CD1c-positive myeloid dendritic cell (primary cell): ENCODE data around the gene CABP4.
"Not testable (repeated sequence)": the region's sequence is repeated elsewhere in the genome, so short reads cannot be mapped to it uniquely, and the experiment has no call there.

Source experiments
- DNase-seq: peaks from one replicate; pipeline ENCODE4 v3.0.0-alpha.2; 2016; ENCODE audit errors: extremely low spot score

The CABP4 gene

DNA sequence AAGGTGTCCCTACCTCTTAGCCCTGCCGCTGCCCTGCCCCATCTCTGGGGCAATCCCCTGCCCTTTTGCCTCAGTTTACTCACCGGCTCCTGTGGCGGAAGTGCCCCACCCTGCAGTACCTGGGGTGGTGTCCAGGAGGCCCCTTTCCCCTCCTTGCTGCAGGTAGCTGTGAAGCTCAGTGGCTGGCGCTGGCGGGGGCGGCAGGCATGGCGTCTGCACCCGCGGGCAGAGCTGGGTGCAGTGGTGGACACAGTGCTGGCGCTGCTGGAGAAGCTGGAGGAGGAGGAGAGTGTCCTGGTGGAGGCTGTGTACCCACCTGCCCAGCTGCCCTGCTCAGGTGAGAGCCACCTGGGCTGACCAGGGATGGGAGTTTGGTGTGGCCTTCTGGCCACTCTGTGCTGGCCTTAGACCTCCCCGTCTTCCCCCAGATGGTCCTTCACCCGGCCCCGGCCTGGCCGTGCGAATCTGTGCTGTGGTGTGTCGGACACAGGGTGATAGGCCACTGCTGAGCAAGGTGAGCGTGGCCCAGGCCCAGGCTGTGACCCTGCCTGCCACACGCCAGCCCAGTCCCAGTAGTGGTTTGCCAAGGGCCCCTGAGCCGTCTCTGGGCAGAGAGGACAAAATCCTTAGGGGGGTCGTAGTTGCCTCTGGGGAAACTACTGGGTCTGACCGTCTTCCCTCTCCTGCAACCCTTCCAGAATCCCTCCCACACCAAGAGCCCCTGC is 35.7 kb upstream of the CABP4 start:
- DNase-seq = no peak

DNA sequence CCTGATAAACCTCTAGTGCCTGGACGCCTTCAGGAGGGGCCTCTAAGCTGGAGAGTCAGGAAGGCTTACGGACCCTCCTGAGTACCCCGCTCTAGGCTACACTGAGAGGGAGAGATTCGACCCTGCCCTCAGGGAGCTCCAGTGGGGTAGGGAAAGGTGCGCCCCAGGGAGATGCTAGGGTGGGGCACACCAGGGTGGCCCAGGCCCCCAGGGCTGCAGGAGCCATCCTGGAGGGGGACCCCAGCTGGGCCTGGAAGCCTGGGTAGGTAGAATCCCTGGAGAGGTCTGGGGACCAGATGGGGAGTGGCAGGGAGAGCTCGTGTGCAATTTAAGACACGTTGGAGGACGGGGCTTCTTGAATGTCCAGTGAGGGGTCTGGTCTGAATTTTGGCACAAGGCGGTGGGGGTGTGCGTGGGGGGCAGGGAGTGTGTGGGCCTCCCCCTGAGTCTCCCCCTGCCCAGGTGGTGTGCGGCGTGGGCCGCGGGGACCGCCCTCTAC is 35.0 kb upstream of the CABP4 start:
- no peak for DNase-seq

DNA sequence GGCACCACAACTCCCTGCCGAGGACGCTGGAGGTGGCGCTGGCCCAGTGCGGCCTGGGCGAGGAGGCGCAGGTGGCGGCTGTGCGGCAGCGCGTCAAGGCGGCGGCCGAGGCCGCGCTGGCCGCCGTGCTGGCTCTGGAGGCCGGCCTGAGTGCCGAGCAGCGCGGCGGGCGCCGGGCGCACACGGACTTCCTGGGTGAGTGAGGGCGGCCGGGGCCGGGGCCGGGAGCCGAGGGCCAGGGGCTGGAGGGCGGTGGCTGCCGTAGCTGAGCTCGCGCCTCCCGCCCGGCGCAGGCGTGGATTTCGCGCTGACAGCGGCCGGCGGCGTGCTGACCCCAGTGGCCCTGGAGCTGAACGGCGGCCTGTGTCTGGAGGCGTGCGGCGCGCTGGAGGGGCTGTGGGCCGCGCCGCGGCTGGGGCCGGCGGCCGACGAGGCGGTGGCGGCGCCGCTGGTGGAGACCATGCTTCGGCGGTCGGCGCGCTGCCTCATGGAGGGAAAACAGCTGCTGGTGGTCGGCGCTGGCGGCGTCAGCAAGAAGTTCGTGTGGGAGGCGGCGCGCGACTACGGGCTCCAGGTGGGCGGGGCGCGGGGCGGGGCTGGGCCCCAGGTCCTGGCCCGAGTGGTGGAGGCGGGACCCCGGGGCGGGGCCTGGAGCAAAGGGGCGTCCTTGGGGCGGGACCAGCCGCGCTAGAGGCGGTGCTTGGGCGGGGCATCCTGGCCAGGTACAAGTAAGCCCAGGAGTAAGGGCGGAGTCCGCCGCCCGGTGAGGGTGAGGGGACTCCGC is 34.3 kb upstream of the CABP4 start:
- DNase-seq = peak; percentile 96

DNA sequence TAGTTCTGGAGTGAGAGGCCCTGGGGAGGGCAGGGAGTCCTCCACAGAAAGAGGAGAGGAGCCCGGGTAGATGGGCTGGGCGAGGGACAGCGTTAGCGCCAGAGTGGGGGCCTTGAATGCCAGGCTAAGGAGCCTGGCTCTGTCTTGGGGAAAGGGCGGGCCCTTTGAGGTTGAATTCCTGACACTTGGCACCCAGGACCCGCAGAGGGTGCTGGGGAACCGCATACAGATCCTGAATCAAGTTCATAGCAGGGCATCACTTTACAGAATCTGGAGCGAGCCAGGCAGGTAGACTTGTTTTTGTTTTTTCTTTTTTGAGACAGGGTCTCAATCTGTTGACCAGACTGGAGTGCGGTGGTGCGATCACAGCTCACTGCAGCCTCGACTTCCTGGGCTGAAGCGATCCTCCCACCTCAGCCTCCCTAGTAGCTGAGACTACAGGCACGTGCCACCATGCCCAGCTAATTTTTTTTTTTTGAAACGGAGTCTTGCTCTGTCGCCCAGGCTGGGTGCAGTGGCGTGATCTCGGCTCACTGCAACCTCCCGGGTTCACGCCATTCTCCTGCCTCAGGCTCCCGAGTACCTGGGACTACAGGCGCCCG is 33.6 kb upstream of the CABP4 start:
- no peak for DNase-seq

DNA sequence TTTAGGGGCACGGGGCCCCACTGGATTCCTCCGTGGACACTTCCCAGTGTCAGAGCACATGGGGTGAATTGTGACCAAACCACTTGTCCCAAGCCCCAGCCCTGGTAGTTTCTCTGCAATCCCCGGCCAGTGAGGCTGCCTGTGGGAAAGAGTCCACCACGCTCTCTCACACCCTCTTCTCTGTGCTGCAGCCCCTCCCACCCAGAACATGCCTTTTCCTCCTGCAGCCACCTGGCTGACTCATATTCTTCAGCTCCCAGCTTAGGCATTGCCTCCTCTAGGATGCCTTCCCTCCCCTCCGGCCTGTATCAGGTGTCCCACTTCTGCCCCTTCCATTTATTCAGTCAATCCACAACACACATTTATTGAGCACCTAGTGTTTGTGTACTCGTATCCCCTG is 32.3 kb upstream of the CABP4 start:
- no peak for DNase-seq

DNA sequence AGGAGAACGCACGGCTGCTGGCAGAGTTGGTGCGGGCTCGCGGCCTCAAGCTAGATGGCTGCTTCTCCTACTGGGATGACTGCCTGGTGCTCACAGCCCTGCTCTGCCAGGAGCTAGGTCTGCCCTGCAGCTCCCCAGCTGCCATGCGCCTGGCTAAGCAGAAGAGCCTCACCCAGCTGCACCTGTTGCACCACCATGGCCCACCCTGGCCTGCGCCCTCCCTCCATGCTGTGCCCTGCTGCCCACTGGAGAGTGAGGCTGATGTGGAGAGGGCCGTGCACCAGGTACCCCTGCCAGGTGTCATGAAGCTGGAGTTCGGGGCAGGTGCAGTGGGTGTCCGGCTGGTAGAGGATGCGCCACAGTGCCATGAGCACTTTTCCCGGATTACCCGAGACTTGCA is 31.7 kb upstream of the CABP4 start:
- no peak for DNase-seq

DNA sequence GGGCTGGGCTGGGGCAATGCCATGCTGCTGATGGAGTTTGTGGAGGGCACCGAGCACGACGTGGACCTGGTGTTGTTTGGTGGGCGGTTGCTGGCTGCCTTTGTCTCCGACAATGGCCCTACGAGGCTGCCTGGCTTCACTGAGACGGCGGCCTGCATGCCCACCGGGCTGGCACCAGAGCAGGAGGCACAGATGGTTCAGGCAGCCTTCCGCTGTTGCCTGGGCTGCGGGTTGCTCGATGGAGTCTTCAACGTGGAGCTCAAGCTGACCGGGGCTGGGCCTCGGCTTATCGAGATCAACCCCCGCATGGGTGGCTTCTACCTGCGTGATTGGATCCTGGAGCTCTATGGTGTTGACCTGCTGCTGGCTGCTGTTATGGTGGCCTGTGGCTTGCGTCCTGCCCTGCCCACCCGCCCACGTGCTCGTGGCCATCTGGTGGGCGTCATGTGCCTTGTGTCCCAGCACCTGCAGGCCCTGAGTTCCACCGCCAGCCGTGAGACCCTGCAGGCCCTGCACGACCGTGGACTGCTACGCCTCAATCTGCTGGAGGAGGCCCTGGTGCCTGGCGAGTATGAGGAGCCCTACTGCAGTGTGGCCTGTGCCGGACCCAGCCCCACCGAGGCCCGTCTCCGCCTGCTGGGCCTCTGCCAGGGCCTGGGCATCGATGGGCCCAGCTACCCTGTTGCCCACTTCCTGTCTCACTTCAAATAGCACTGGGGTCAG is 31.1 kb upstream of the CABP4 start:
- no peak for DNase-seq

DNA sequence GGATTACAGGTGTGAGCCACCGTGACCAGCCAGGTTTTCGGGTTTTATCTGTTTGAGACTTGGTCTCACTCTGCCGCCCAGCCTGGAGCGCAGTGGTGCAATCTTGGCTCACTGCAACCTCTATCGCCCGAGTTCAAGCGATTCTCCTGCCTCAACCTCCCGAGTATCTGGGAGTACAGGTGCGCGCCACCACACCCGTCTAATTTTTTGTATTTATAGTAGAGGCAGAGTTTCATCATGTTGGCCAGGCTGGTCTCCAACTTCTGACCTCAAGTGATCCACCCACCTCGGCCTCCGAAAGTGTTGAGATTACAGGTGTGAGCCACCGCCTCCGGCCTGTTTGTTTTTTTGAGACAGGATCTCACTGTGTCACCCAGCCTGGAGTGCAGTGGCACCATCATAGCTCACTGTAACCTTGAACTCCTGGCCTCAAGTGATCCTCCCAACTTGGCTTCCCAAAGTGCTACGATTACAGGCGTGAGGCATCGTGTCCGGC is 27.7 kb upstream of the CABP4 start:
- DNase-seq = not testable (repeated sequence)

DNA sequence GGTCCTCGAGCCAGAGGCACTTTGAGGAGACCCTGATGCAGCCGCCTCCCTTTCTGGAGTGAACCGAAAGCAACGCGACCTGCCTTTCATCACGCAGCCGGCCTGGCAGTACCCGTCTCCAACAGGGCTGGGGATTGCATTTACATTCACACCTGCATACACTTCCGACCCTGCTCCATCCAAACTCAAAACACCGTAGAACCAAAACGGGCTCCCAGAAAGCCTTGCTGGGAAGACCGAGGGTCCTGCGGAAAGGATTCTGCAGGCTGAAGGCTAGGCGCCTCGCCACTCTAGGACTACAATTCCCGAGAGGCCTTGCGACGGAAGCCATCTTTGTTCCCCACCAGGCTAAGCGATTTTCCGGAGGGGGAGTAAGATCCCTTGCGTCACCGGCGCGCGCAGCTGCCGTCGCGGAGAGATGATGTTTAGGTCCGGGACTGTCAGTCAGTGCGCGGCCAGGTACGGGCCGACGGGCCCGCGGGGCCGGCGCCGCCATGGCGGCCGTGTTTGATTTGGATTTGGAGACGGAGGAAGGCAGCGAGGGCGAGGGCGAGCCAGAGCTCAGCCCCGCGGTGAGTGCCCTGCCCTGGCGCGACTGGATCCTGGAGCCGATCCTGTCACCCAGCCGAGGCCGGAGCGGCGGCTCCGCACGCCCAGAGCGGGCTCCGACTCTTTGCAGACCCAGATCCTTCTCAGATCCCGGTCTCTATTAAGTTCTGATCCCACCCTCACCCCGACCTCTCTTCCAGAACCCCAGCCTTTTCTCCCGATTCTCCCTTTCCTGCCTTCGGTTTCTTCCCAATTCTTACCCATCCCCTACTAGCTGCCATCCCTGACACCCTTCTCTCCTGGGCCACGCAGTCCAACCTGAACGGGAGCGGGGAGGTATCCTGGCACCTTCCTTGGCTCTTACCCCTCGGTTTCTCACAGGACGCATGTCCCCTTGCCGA is 26.8 kb upstream of the CABP4 start, which contains the start of gene RPS6KB2:
TSS of gene RPS6KB2 (plus strand) at position 443 of the 950 bp plus-strand sequence. CDS start at position 495, 52 bp downstream.
- peak; percentile 99 for DNase-seq

DNA sequence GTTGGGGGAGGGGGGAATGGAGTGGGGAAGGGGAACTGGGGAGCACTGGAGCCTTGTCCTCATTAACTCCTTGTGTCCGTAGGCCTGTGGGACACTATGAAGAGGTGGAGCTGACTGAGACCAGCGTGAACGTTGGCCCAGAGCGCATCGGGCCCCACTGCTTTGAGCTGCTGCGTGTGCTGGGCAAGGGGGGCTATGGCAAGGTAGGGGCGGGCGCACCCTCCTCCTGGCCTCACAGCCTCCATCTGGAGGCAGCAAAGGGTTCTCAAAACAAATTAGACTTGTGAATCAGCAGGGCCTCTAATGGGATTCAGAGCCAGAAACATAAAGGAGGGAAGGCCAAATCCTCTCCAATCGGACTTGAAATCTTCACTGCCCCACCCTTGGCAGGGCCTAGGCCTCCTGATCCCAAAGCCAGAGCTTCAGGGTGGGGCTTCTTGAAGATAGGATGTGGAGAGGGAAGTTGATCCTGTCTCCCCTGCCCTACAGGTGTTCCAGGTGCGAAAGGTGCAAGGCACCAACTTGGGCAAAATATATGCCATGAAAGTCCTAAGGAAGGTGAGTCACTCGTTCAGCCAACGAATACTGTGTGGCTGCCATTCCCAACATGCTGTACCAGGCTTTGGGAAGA is 26.0 kb upstream of the CABP4 start:
- DNase-seq = no peak

DNA sequence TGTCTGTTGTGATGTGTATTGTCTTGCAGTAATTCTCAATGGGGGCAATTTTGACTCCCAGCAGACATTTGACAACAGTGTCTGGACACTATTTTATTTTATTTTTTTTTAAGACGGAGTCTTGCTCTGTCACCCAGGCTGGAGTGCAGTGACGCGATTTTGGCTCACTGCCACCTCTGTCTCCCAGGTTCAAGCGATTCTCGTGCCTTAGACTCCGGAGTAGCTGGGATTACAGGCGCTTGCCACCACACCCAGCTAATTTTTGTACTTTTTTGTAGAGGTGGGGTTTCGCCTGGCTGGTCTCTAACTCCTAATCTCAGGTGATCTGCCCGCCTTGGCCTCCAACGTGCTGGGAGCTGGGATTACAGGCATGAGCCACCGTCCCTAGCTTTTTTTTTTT is 25.4 kb upstream of the CABP4 start:
- no peak for DNase-seq

DNA sequence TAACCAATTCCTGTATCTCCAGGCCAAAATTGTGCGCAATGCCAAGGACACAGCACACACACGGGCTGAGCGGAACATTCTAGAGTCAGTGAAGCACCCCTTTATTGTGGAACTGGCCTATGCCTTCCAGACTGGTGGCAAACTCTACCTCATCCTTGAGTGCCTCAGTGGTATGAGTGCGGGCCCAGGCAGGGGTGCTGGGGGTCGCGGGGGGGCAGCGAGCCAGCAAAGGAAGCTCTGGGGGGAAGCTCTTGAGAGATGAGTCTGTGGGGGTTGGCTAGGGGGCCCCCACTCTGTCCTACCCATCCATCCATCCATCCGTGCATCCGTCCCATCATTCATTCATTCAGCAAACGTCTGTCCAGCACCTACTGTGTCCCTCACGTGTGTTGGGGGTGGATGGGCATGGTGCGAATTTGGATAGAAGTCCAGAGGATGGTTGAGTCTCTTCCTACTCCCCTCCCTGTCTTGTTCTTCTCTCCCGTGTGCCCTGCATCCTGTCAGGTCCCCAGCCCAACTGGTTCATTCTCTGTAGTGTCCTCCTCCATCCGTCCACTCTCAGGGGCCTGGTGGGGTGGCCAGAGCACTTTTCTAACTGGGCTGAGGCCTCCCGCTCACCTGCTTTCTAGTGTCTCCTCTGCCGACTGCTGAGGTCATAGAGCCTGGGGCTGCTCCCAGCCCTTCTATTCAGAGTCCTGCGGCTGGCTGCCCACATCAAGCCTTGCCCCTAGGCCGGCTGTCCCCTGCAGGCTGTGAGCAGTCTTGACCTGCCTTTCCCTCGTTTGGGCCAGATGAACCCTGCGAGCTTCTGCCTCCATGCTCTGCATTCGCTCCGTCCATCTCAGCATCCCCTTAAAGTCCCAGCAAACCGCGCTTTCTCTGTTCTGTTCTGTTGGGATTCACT is 23.6 kb upstream of the CABP4 start:
- DNase-seq = no peak

DNA sequence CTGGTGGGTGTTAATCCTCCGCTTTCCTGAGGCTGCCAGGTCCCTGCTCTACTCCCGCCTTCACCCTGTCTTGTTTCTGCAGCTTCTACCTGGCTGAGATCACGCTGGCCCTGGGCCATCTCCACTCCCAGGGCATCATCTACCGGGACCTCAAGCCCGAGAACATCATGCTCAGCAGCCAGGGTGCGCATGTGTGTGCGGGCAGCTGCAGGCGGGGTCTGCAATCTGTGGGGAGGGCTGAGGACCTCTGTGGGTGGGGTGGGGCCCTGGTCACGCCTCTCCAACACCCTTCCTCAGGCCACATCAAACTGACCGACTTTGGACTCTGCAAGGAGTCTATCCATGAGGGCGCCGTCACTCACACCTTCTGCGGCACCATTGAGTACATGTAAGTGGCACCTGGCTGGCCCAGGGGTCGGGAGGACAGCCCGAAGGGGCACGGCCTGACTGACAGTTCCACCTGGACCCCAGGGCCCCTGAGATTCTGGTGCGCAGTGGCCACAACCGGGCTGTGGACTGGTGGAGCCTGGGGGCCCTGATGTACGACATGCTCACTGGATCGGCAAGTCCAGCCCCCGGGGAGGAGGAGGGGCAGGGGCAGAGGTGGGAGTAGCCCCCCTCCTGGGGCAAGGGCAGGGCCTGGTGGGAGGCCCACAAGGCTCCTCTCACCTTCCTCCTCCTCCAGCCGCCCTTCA is 22.4 kb upstream of the CABP4 start:
- DNase-seq = no peak

DNA sequence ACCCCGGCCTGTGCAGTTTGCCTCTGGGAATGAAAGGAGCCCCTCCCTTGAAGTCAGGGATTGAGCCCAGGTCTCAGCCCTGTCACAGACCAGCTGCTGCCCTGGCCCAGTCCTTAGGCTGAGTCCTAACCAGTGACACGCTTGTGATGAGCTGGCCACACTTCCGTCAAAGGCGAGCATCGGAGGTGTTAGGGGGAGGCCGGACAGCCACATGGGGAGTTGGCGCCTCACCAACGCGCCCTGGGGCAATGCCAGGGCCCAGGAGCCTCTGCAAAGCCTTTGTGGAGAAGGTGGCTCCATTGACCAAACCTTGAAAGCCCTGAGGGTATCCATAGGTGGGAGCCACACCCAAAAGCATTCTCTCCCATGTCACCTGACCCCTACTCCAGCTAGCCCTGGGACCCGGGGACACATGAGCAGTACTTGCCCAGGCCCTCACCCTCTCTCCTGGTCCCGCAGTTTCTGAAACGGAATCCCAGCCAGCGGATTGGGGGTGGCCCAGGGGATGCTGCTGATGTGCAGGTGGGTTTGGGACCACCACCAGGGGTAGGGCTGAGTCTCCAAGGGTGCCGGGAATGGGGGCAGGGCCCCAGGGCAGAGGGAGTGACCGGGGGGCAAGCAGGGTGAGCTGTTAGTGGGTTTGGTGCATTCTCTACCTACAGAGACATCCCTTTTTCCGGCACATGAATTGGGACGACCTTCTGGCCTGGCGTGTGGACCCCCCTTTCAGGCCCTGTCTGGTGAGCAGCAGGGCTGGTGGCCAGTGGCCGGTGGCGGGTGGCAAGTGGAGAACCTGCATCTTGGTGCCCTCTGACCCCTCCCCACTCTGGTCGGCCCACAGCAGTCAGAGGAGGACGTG is 21.4 kb upstream of the CABP4 start:
- DNase-seq = no peak

DNA sequence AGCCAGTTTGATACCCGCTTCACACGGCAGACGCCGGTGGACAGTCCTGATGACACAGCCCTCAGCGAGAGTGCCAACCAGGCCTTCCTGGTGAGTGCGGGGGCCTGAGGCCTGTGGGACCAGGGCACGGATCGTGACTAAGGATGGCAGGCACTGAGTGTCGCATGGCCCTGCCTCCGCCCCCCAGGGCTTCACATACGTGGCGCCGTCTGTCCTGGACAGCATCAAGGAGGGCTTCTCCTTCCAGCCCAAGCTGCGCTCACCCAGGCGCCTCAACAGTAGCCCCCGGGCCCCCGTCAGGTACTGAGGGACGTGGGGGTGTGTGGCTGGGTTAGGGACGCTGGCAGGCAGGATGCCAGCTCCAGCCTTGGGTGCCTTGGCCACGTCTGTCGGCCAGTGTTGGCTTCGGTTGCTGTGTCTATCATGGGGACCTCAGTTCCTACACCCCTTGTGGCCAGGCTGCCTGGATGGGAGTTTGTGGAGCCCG is 20.7 kb upstream of the CABP4 start:
- DNase-seq = no peak

DNA sequence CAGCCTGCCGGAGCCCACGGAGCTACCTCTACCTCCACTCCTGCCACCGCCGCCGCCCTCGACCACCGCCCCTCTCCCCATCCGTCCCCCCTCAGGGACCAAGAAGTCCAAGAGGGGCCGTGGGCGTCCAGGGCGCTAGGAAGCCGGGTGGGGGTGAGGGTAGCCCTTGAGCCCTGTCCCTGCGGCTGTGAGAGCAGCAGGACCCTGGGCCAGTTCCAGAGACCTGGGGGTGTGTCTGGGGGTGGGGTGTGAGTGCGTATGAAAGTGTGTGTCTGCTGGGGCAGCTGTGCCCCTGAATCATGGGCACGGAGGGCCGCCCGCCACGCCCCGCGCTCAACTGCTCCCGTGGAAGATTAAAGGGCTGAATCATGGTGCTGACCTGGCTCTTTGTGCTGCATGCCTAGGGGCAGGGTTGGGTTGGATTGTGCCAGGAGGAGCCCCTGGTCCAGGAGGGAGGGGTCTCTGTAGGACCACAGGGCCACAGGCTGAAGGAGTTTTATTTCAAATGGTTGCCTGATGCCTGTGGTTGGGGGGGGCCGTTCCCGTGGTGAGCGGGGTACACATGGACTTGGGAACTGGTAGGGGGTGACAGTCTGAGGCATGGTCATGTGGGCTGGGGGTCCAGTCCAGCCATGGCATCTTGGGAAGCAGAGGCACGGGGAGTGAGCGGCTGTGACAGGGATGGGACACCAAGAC is 20.0 kb upstream of the CABP4 start:
- no peak for DNase-seq
